ENCODE measurements around the gene TNPO1.

GRCh38 chr5:72846483-72846882 is 30.0 kb downstream of the TNPO1 start:
- TF ChIP-seq ELK4 (IDR thresholded peaks at IDR 0.05; ENCODE audit: borderline replicate concordance, low read depth, low read length) (no peak), ZNF843 (tag by site-specific recombination; IDR thresholded peaks at IDR 0.05) (no peak)
